ENCODE measurements around the gene LANCL2. TPM values are rescaled to one million over a fixed set of nuclear protein-coding genes. Genes with fewer than 3 reads are reported as not detected.

The LANCL2 gene
- total RNA-seq, 3 donors from 2014 or later (not counting 1 experiment from before 2014, with no cell fraction given), result 7.2 to 9.4 (median 8.3) TPM

- Mint-ChIP-seq H3K27ac (no peak overlapping the region), H3K9me3 (no peaks in the 10 kb centered on the region), H3K4me1 (peaks cover 0 to 5% of the 10 kb centered on the region in 2 donors), H3K36me3 (peaks cover 10% of the 10 kb centered on the region), H3K4me3 (no peak overlapping the region), H3K27me3 (ENCODE audit: low read depth in 2 of 2) (no peaks in the 10 kb centered on the region)
- intact Hi-C loops (cut with micrococcal nuclease), result no loop called here
- Histone ChIP-seq H3K4me3 (ENCODE audit: low read length) (no peak overlapping the region), H3K27me3 (ENCODE audit: control insufficient read depth, insufficient read depth, low read length) (no peaks in the 10 kb centered on the region), H3K36me3 (ENCODE audit: control insufficient read depth, insufficient read depth, low read length) (peaks cover 3% of the 10 kb centered on the region), H3K4me1 (ENCODE audit: control insufficient read depth, insufficient read depth, low read length) (no peaks in the 10 kb centered on the region), H3K27ac (ENCODE audit: low read length) (no peak overlapping the region), H3K9me3 (ENCODE audit: control insufficient read depth, insufficient read depth, low read length) (no peaks in the 10 kb centered on the region)
- WGBS (ENCODE audit: insufficient coverage), result 92% methylated on average over 5 of the region's 5 CpGs
- TF ChIP-seq CTCF (IDR thresholded peaks at IDR 0.05), result no peak
- DNase-seq (no peak), ATAC-seq (no peak)
Observed at GRCh38 chr7:55423891-55424290, 58.8 kb downstream of the LANCL2 start.

GRCh38 chr7:55425141-55425752 is 60.1 kb downstream of the LANCL2 start:
- no peaks in the 10 kb centered on the region for H3K9me3 Mint-ChIP-seq
- DNase-seq (no peak), ATAC-seq (no peak)
- TF ChIP-seq CTCF (IDR thresholded peaks at IDR 0.05), result no peak
- H3K4me3 Mint-ChIP-seq, result no peak overlapping the region
- no peaks in the 10 kb centered on the region for H3K9me3 ChIP-seq (ENCODE audit: control insufficient read depth, insufficient read depth, low read length)
- intact Hi-C loops (cut with micrococcal nuclease), result loop anchor here (1.0 kb wide), 1 partner anchor 17 kb away; no protein-coding TSS in a partner anchor
- H3K36me3 Mint-ChIP-seq, result peaks cover 10% of the 10 kb centered on the region
- peaks cover 0 to 5% of the 10 kb centered on the region in 2 donors for H3K4me1 Mint-ChIP-seq
- no peak overlapping the region for H3K27ac Mint-ChIP-seq
- peaks cover 3% of the 10 kb centered on the region for H3K36me3 ChIP-seq (ENCODE audit: control insufficient read depth, insufficient read depth, low read length)
- H3K4me1 ChIP-seq (ENCODE audit: control insufficient read depth, insufficient read depth, low read length), result no peaks in the 10 kb centered on the region
- H3K4me3 ChIP-seq (ENCODE audit: low read length), result no peak overlapping the region
- no peaks in the 10 kb centered on the region for H3K27me3 ChIP-seq (ENCODE audit: control insufficient read depth, insufficient read depth, low read length)
- H3K27ac ChIP-seq (ENCODE audit: low read length), result no peak overlapping the region
- WGBS (ENCODE audit: insufficient coverage), result 62% methylated on average over 11 of the region's 11 CpGs
- no peaks in the 10 kb centered on the region for H3K27me3 Mint-ChIP-seq (ENCODE audit: low read depth in 2 of 2)

GRCh38 chr7:55426676-55427075 is 61.5 kb downstream of the LANCL2 start:
- no peak for TF ChIP-seq CTCF (IDR thresholded peaks at IDR 0.05)
- no peaks in the 10 kb centered on the region for H3K27me3 Mint-ChIP-seq (ENCODE audit: low read depth in 2 of 2)

GRCh38 chr7:55427342-55427741 is 62.2 kb downstream of the LANCL2 start:
- no peaks in the 10 kb centered on the region for H3K4me1 ChIP-seq (ENCODE audit: control insufficient read depth, insufficient read depth, low read length)
- H3K27ac ChIP-seq (ENCODE audit: low read length), result no peak overlapping the region
- intact Hi-C loops (cut with micrococcal nuclease), result no loop called here
- H3K36me3 ChIP-seq (ENCODE audit: control insufficient read depth, insufficient read depth, low read length), result peaks cover 3% of the 10 kb centered on the region
- no peaks in the 10 kb centered on the region for H3K27me3 ChIP-seq (ENCODE audit: control insufficient read depth, insufficient read depth, low read length)
- no peaks in the 10 kb centered on the region for H3K9me3 Mint-ChIP-seq
- H3K4me3 Mint-ChIP-seq, result no peak overlapping the region
- no peaks in the 10 kb centered on the region for H3K9me3 ChIP-seq (ENCODE audit: control insufficient read depth, insufficient read depth, low read length)
- no peak overlapping the region for H3K27ac Mint-ChIP-seq
- H3K4me3 ChIP-seq (ENCODE audit: low read length), result no peak overlapping the region
- peaks cover 0 to 2% of the 10 kb centered on the region in 2 donors for H3K4me1 Mint-ChIP-seq
- DNase-seq (no peak), ATAC-seq (no peak)
- no peaks in the 10 kb centered on the region for H3K27me3 Mint-ChIP-seq (ENCODE audit: low read depth in 2 of 2)
- H3K36me3 Mint-ChIP-seq, result peaks cover 10% of the 10 kb centered on the region
- 59% methylated on average over 4 of the region's 4 CpGs for WGBS (ENCODE audit: insufficient coverage)
- no peak for TF ChIP-seq CTCF (IDR thresholded peaks at IDR 0.05)

More at GRCh38 chr7:55426676-55427075, 61.5 kb downstream of the LANCL2 start:
- Histone ChIP-seq H3K27me3 (ENCODE audit: control insufficient read depth, insufficient read depth, low read length) (no peaks in the 10 kb centered on the region), H3K36me3 (ENCODE audit: control insufficient read depth, insufficient read depth, low read length) (peaks cover 3% of the 10 kb centered on the region), H3K4me1 (ENCODE audit: control insufficient read depth, insufficient read depth, low read length) (no peaks in the 10 kb centered on the region), H3K4me3 (ENCODE audit: low read length) (no peak overlapping the region), H3K9me3 (ENCODE audit: control insufficient read depth, insufficient read depth, low read length) (no peaks in the 10 kb centered on the region), H3K27ac (ENCODE audit: low read length) (no peak overlapping the region)
- no peak for DNase-seq
- Mint-ChIP-seq H3K27ac (no peak overlapping the region), H3K9me3 (no peaks in the 10 kb centered on the region), H3K36me3 (peaks cover 10% of the 10 kb centered on the region), H3K4me1 (no peaks in the 10 kb centered on the region), H3K4me3 (no peak overlapping the region)
- WGBS (ENCODE audit: insufficient coverage), result 88% methylated on average over 12 of the region's 12 CpGs
- ATAC-seq, result no peak
- intact Hi-C loops (cut with micrococcal nuclease), result no loop called here

Data from natural killer cell (primary cell).